ENCODE data around the gene CRIP1.
A peak's percentile ranks its signal among the peaks of the same experiment; 100 is the strongest.

Gene CRIP1

GRCh38 chr14:105482486-105483110 lies 4.1 kb upstream of the CRIP1 start:
- no peak for DNase-seq

GRCh38 chr14:105483300-105484068 lies 3.2 kb upstream of the CRIP1 start:
- no peak for DNase-seq

GRCh38 chr14:105484069-105484996 lies 2.4 kb upstream of the CRIP1 start:
- DNase-seq: no peak

GRCh38 chr14:105484997-105485393 lies 1.7 kb upstream of the CRIP1 start:
- DNase-seq: no peak

- peak; percentile 77 for DNase-seq
Observed at GRCh38 chr14:105485739-105486162, 935 bp upstream of the CRIP1 start.

- no peak for DNase-seq
Observed at GRCh38 chr14:105486974-105487448, 325 bp downstream of the CRIP1 start.

GRCh38 chr14:105487449-105487985 lies 831 bp downstream of the CRIP1 start:
- peak; percentile 15 for DNase-seq

- DNase-seq: no peak
Observed at GRCh38 chr14:105487986-105488777, 1.5 kb downstream of the CRIP1 start.

GRCh38 chr14:105488781-105489541 lies 2.3 kb downstream of the CRIP1 start:
- DNase-seq: no peak

GRCh38 chr14:105489542-105490266 lies 3.0 kb downstream of the CRIP1 start:
- peak; percentile 86 for DNase-seq

- no peak for DNase-seq
Observed at GRCh38 chr14:105490267-105490571, 3.5 kb downstream of the CRIP1 start.

- peak; percentile 99 for DNase-seq
Observed at GRCh38 chr14:105490572-105491365, 4.1 kb downstream of the CRIP1 start, which contains the start of gene TEDC1. TSS of gene TEDC1 (plus strand) at chr14:105491246. CDS start at chr14:105491376, 130 bp downstream.

- DNase-seq: peak; percentile 84
Observed at GRCh38 chr14:105491366-105491973, 4.8 kb downstream of the CRIP1 start.

GRCh38 chr14:105492031-105492970 lies 5.6 kb downstream of the CRIP1 start:
- no peak for DNase-seq

- DNase-seq: no peak
Observed at GRCh38 chr14:105492971-105493871, 6.5 kb downstream of the CRIP1 start.

GRCh38 chr14:105493921-105494605 lies 7.4 kb downstream of the CRIP1 start:
- no peak for DNase-seq

GRCh38 chr14:105494606-105494929 lies 7.9 kb downstream of the CRIP1 start:
- no peak for DNase-seq

Data from OCI-M1 (cell line).